Measurements from ENCODE around the gene RUNX1. TPM values are rescaled to one million over a fixed set of nuclear protein-coding genes. Genes with fewer than 3 reads are reported as not detected.

The RUNX1 gene
- total RNA-seq, 1 donor from 2014 or later, result 92.1 TPM

GRCh38 chr21:34808569-34809204 lies 240.4 kb downstream of the RUNX1 start:
- Mint-ChIP-seq H3K27ac (peak overlapping the region; percentile 71), H3K36me3 (ENCODE audit: low read depth) (peaks cover 65% of the 10 kb centered on the region)

DNA sequence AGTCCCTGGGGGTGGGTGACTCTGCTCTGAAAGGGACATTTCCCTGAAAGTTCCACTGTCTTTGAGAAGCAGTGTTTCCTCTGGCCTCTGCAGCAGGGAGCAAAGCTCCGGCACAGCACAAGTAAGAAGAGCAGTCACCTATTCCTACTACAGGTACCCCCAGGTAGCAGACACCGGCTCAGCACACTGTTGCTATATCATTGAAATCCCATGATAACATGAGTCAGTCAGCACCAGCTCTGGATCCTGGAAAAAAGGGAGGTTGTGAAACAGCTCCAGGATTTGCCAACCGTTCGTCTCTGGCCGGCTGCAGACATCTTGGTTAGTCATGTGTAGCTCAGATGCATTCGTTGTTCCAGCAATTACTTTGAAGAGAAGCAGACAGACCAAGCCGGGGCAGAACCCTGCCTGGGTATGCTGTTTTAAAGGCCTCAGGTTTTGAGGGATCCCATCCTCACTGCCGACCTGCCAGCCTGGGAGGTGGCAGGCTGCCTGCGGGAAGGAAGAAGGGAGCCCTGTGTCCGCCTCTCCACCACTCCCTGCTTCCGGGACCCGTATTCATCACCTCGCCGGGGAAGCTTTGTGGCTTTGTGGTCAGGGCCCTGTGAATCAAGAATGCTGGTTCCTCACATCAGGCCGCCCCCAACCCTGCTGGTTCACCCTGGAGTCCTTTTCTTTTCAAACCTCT lies 241.1 kb downstream of the RUNX1 start:
- TF ChIP-seq, protein P1, sequence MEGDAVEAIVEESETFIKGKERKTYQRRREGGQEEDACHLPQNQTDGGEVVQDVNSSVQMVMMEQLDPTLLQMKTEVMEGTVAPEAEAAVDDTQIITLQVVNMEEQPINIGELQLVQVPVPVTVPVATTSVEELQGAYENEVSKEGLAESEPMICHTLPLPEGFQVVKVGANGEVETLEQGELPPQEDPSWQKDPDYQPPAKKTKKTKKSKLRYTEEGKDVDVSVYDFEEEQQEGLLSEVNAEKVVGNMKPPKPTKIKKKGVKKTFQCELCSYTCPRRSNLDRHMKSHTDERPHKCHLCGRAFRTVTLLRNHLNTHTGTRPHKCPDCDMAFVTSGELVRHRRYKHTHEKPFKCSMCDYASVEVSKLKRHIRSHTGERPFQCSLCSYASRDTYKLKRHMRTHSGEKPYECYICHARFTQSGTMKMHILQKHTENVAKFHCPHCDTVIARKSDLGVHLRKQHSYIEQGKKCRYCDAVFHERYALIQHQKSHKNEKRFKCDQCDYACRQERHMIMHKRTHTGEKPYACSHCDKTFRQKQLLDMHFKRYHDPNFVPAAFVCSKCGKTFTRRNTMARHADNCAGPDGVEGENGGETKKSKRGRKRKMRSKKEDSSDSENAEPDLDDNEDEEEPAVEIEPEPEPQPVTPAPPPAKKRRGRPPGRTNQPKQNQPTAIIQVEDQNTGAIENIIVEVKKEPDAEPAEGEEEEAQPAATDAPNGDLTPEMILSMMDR (IDR thresholded peaks at IDR 0.05), result no peak
- ATAC-seq (ENCODE audit: low read depth) (peak; percentile 13), DNase-seq (no peak)
- CTCF ChIA-PET, result interaction anchor here (1.0 to 1.3 kb wide), 3 partner anchors 62 to 1032 kb away, joined by 3 to 6 read pairs (median 3); no protein-coding TSS in a partner anchor
- Mint-ChIP-seq H3K4me3 (no peak overlapping the region), H3K9me3 (no peaks in the 10 kb centered on the region), H3K36me3 (ENCODE audit: low read depth) (peaks cover 59% of the 10 kb centered on the region), H3K27ac (peak overlapping the region; percentile 71), H3K4me1 (peaks cover 46% of the 10 kb centered on the region), H3K27me3 (no peaks in the 10 kb centered on the region)
- POLR2A ChIA-PET, result interaction anchor here (1.0 to 2.4 kb wide), 2 partner anchors 38 to 81 kb away, joined by 3 to 24 read pairs; no protein-coding TSS in a partner anchor
- intact Hi-C loops (cut with micrococcal nuclease), result loop anchor here (1.0 to 5.0 kb wide), 3 partner anchors 37 to 80 kb away; no protein-coding TSS in a partner anchor

More at GRCh38 chr21:34808569-34809204, 240.4 kb downstream of the RUNX1 start:
- Mint-ChIP-seq H3K9me3 (no peaks in the 10 kb centered on the region), H3K27me3 (no peaks in the 10 kb centered on the region), H3K4me1 (peaks cover 45% of the 10 kb centered on the region), H3K4me3 (no peak overlapping the region)
- intact Hi-C loops (cut with micrococcal nuclease), result loop anchor here (5.0 kb wide), 1 partner anchor 59 kb away; no protein-coding TSS in a partner anchor
- ChIA-PET POLR2A (interaction anchor here (2.4 kb wide), 1 partner anchor 80 kb away, joined by 24 read pairs; no protein-coding TSS in a partner anchor), CTCF (interaction anchor here (0.7 to 1.0 kb wide), 2 partner anchors 81 to 1032 kb away, joined by 3 read pairs; no protein-coding TSS in a partner anchor)
- peak; percentile 4 for ATAC-seq (ENCODE audit: low read depth)
- TF ChIP-seq, protein P1 (IDR thresholded peaks at IDR 0.05), result no peak
- no peak for DNase-seq

- DNase-seq (no peak), ATAC-seq (ENCODE audit: low read depth) (peak; percentile 83)
- H3K4me3 Mint-ChIP-seq, result no peak overlapping the region
- TF ChIP-seq, protein P1 (IDR thresholded peaks at IDR 0.05), result no peak
- peaks cover 55% of the 10 kb centered on the region for H3K36me3 Mint-ChIP-seq (ENCODE audit: low read depth)
- no peaks in the 10 kb centered on the region for H3K9me3 Mint-ChIP-seq
- H3K27me3 Mint-ChIP-seq, result no peaks in the 10 kb centered on the region
- intact Hi-C loops (cut with micrococcal nuclease), result loop anchor here (1.0 to 5.0 kb wide), 3 partner anchors 37 to 81 kb away; no protein-coding TSS in a partner anchor
- peaks cover 48% of the 10 kb centered on the region for H3K4me1 Mint-ChIP-seq
- ChIA-PET POLR2A (interaction anchor here (0.6 to 2.4 kb wide), 3 partner anchors 38 to 545 kb away, joined by 3 to 24 read pairs (median 3); no protein-coding TSS in a partner anchor), CTCF (interaction anchor here (1.2 to 1.3 kb wide), 2 partner anchors 62 to 79 kb away, joined by 3 to 6 read pairs; no protein-coding TSS in a partner anchor)
- peak overlapping the region; percentile 71 for H3K27ac Mint-ChIP-seq
These were observed 241.8 kb downstream of the RUNX1 start for GRCh38 chr21:34807146-34807880.

GRCh38 chr21:34806423-34806822 lies 242.7 kb downstream of the RUNX1 start:
- intact Hi-C loops (cut with micrococcal nuclease), result loop anchor here (2.0 to 5.0 kb wide), 2 partner anchors 38 to 61 kb away; no protein-coding TSS in a partner anchor
- ChIA-PET CTCF (no interaction called here), POLR2A (interaction anchor here (2.4 kb wide), 1 partner anchor 82 kb away, joined by 24 read pairs; no protein-coding TSS in a partner anchor)
- no peak overlapping the region for H3K27ac Mint-ChIP-seq
- no peaks in the 10 kb centered on the region for H3K27me3 Mint-ChIP-seq
- DNase-seq, result no peak
- TF ChIP-seq, protein P1 (IDR thresholded peaks at IDR 0.05), result no peak
- peaks cover 55% of the 10 kb centered on the region for H3K4me1 Mint-ChIP-seq
- ATAC-seq (ENCODE audit: low read depth), result no peak
- peaks cover 51% of the 10 kb centered on the region for H3K36me3 Mint-ChIP-seq (ENCODE audit: low read depth)
- no peak overlapping the region for H3K4me3 Mint-ChIP-seq
- H3K9me3 Mint-ChIP-seq, result no peaks in the 10 kb centered on the region

Measured in activated B cell treated with CpG ODN at 0.5 μM for 24 hours (primary cell).